Embryonic facial prominence (tissue), 1 donor: ENCODE measurements around the gene PLRG1.
"Not testable (repeated sequence)": the region's sequence is repeated elsewhere in the genome, so short reads cannot be mapped to it uniquely, and the experiment has no call there.

Source experiments
- DNase-seq: peaks from one replicate; pipeline ENCODE4 v3.0.0-alpha.2; 2016; ENCODE audit errors: extremely low spot score

Gene PLRG1

GRCh38 chr4:154549894-154550790, at the start of gene PLRG1:
TSS of gene PLRG1 (minus strand) at chr4:154550400. CDS start at chr4:154550308, 92 bp downstream.
- DNase-seq, result peak; percentile 94

GRCh38 chr4:154597798-154598774, 47.9 kb upstream of the PLRG1 start:
- no peak for DNase-seq

- not testable (repeated sequence) for DNase-seq
These were observed 47.1 kb upstream of the PLRG1 start for GRCh38 chr4:154597281-154597680.

GRCh38 chr4:154595807-154596206, 45.6 kb upstream of the PLRG1 start:
- no peak for DNase-seq

GRCh38 chr4:154594343-154594742, 44.1 kb upstream of the PLRG1 start:
- DNase-seq, result not testable (repeated sequence)

- no peak for DNase-seq
These were observed 43.7 kb upstream of the PLRG1 start for GRCh38 chr4:154593868-154594267.

GRCh38 chr4:154591890-154592289, 41.7 kb upstream of the PLRG1 start:
- DNase-seq, result no peak

GRCh38 chr4:154590329-154591006, 40.3 kb upstream of the PLRG1 start, which contains the start of gene FGA:
TSS of gene FGA (minus strand) at chr4:154590742. CDS start at chr4:154590687, 55 bp downstream.
- no peak for DNase-seq

- no peak for DNase-seq
These were observed 39.3 kb upstream of the PLRG1 start for GRCh38 chr4:154589296-154590197.

- DNase-seq, result no peak
These were observed 38.0 kb upstream of the PLRG1 start for GRCh38 chr4:154588198-154588597.

- no peak for DNase-seq
These were observed 36.3 kb upstream of the PLRG1 start for GRCh38 chr4:154586296-154587033.

- DNase-seq, result no peak
These were observed 35.3 kb upstream of the PLRG1 start for GRCh38 chr4:154585369-154586018.

- no peak for DNase-seq
These were observed 34.1 kb upstream of the PLRG1 start for GRCh38 chr4:154584259-154584658.

- DNase-seq, result no peak
These were observed 33.5 kb upstream of the PLRG1 start for GRCh38 chr4:154583677-154584076.

- no peak for DNase-seq
These were observed 33.0 kb upstream of the PLRG1 start for GRCh38 chr4:154583230-154583629.

- DNase-seq, result no peak
These were observed 32.5 kb upstream of the PLRG1 start for GRCh38 chr4:154582723-154583122.

- no peak for DNase-seq
These were observed 29.7 kb upstream of the PLRG1 start for GRCh38 chr4:154579927-154580326.

- DNase-seq, result no peak
These were observed 28.7 kb upstream of the PLRG1 start for GRCh38 chr4:154578919-154579318.

GRCh38 chr4:154577324-154577723, 27.1 kb upstream of the PLRG1 start:
- no peak for DNase-seq
